Thymus (tissue), 14 donors: ENCODE data around the gene HRCT1. TPM values are rescaled to one million over a fixed set of nuclear protein-coding genes. Genes with fewer than 3 reads are reported as not detected.
A peak's percentile ranks its signal among the peaks of the same experiment; 100 is the strongest.

Source experiments
- DNase-seq, 9 donors: peaks; one replicate each; pipeline ENCODE4 v3.0.0-alpha.2; 2013; ENCODE audit warnings: low spot score in 9 of 9, low read depth in 6 of 9, missing footprints in 1 of 9
- H3K27ac ChIP-seq, 2 donors: one replicate each; pipeline ENCODE4 v1.5.1; 2013; ENCODE audit warnings: control low read depth in 1 of 2, low read depth in 1 of 2, low read length in 1 of 2, mild to moderate bottlenecking in 1 of 2, moderate library complexity in 1 of 2
- H3K27me3 ChIP-seq, 2 donors: one replicate each; pipeline ENCODE4 v1.5.1; 2013; ENCODE audit warnings: low read length in 1 of 2; ENCODE audit not compliant: control insufficient read depth in 2 of 2, insufficient read depth in 1 of 2
- H3K36me3 ChIP-seq, 2 donors: one replicate each; pipeline ENCODE4 v1.5.1; 2013; ENCODE audit warnings: low read length in 1 of 2, mild to moderate bottlenecking in 1 of 2, moderate library complexity in 1 of 2; ENCODE audit not compliant: control insufficient read depth in 2 of 2, insufficient read depth in 2 of 2
- H3K4me1 ChIP-seq, 2 donors: one replicate each; pipeline ENCODE4 v1.5.1; 2013; ENCODE audit warnings: low read length in 2 of 2; ENCODE audit not compliant: control insufficient read depth in 2 of 2, insufficient read depth in 2 of 2
- H3K4me3 ChIP-seq, 2 donors: one replicate each; pipeline ENCODE4 v1.5.1; 2013; ENCODE audit warnings: low read length in 2 of 2, control low read depth in 1 of 2, mild to moderate bottlenecking in 1 of 2
- H3K9me3 ChIP-seq, 2 donors: one replicate each; pipeline ENCODE4 v1.5.1; 2013; ENCODE audit warnings: low read length in 1 of 2, mild to moderate bottlenecking in 1 of 2; ENCODE audit not compliant: control insufficient read depth in 2 of 2, insufficient read depth in 1 of 2
- WGBS: extraction: QIAGEN DNeasy Blood & Tissue Kit; methylation state at CpG from one replicate; pipeline ENCODE4 v1.1.7; 2013; 5-methylcytosine and 5-hydroxymethylcytosine counted together
- long read RNA-seq, 10 donors: transcript quantifications; one replicate each; lab custom pipeline, GENCODE V29; 2026
- polyA plus RNA-seq: library from polyadenylated mRNA; stranded (reverse); fragments of 200-250 nt; gene quantifications from one replicate; pipeline ENCODE4 v1.2.3, GENCODE V29; 2013
- total RNA-seq: library from RNA; stranded (reverse); fragments of 120-200 nt; gene quantifications from one replicate; pipeline ENCODE4 v1.2.4, GENCODE V29; 2013
- donor health status: healthy.

Gene HRCT1
- 0.14 TPM for total RNA-seq
- polyA plus RNA-seq: 6.1 TPM
- long read RNA-seq, donor 1: 0 reads
- long read RNA-seq, donor 2: 0 reads
- long read RNA-seq, donor 3, partial matches to known transcripts: 0 of 1 reads
- long read RNA-seq, donor 3, other reads (novel, unspliced or antisense): 0 of 1 reads
- long read RNA-seq, donor 4, partial matches to known transcripts: 0 of 1 reads
- long read RNA-seq, donor 4, other reads (novel, unspliced or antisense): 0 of 1 reads
- long read RNA-seq, donor 5: 0 reads
- long read RNA-seq, donor 6: 0 reads
- long read RNA-seq, donor 7: 0 reads
- long read RNA-seq, donor 8: 0 reads
- long read RNA-seq, donor 9: 0 reads
- long read RNA-seq, donor 10: 0 reads

- Histone ChIP-seq H3K4me1 (peaks cover 7 to 70% of the 10 kb centered on the region in 2 donors), H3K4me3 (no peak within 1 kb of the TSS), H3K36me3 (no peaks in the 10 kb centered on the region), H3K27me3 (no peaks in the 10 kb centered on the region), H3K27ac (peak within 1 kb of the TSS in 1 of 2 donors; percentile 64), H3K9me3 (no peaks in the 10 kb centered on the region)
- DNase-seq: no peak
- WGBS: 94% methylated on average over 30 of the region's 30 CpGs
Observed at GRCh38 chr9:35905912-35906679, at the start of gene HRCT1. Gene HRCT1, plus strand, starts transcription at chr9:35906202. Its CDS starts 86 bp downstream, at chr9:35906288.

- 86% methylated on average over 3 of the region's 3 CpGs for WGBS
- peaks cover 0 to 12% of the 10 kb centered on the region in 2 donors for H3K27me3 ChIP-seq
Observed at GRCh38 chr9:35856206-35856605, 49.8 kb upstream of the HRCT1 start.

GRCh38 chr9:35856882-35857281 is 49.1 kb upstream of the HRCT1 start:
- no peak overlapping the region for H3K27ac ChIP-seq
- H3K36me3 ChIP-seq: no peaks in the 10 kb centered on the region
- H3K4me3 ChIP-seq: no peak overlapping the region
- 96% methylated on average over 5 of the region's 5 CpGs for WGBS
- no peaks in the 10 kb centered on the region for H3K4me1 ChIP-seq
- no peaks in the 10 kb centered on the region for H3K9me3 ChIP-seq
- DNase-seq: no peak
- H3K27me3 ChIP-seq: peaks cover 0 to 17% of the 10 kb centered on the region in 2 donors

More at GRCh38 chr9:35856206-35856605, 49.8 kb upstream of the HRCT1 start:
- Histone ChIP-seq H3K9me3 (no peaks in the 10 kb centered on the region), H3K36me3 (no peaks in the 10 kb centered on the region), H3K27ac (no peak overlapping the region), H3K4me3 (no peak overlapping the region), H3K4me1 (no peaks in the 10 kb centered on the region)
- DNase-seq: no peak

- H3K4me3 ChIP-seq: no peak overlapping the region
- H3K4me1 ChIP-seq: no peaks in the 10 kb centered on the region
- DNase-seq: no peak
- 94% methylated on average over 5 of the region's 5 CpGs for WGBS
- no peaks in the 10 kb centered on the region for H3K9me3 ChIP-seq
- no peak overlapping the region for H3K27ac ChIP-seq
- H3K36me3 ChIP-seq: no peaks in the 10 kb centered on the region
- peaks cover 0 to 17% of the 10 kb centered on the region in 2 donors for H3K27me3 ChIP-seq
Observed at GRCh38 chr9:35858458-35858857, 47.5 kb upstream of the HRCT1 start.

GRCh38 chr9:35859310-35859989 is 46.6 kb upstream of the HRCT1 start:
- Histone ChIP-seq H3K9me3 (no peaks in the 10 kb centered on the region), H3K4me1 (no peaks in the 10 kb centered on the region), H3K36me3 (no peaks in the 10 kb centered on the region), H3K27me3 (peaks cover 0 to 20% of the 10 kb centered on the region in 2 donors), H3K4me3 (no peak overlapping the region), H3K27ac (no peak overlapping the region)
- DNase-seq: no peak
- WGBS: 71% methylated on average over 16 of the region's 16 CpGs

GRCh38 chr9:35859990-35860339 is 46.0 kb upstream of the HRCT1 start:
- Histone ChIP-seq H3K36me3 (no peaks in the 10 kb centered on the region), H3K4me3 (no peak overlapping the region), H3K27me3 (peaks cover 0 to 23% of the 10 kb centered on the region in 2 donors), H3K4me1 (no peaks in the 10 kb centered on the region), H3K27ac (no peak overlapping the region), H3K9me3 (no peaks in the 10 kb centered on the region)
- DNase-seq: no peak
- WGBS: 74% methylated on average over 3 of the region's 3 CpGs

GRCh38 chr9:35861161-35861897 is 44.7 kb upstream of the HRCT1 start:
- no peaks in the 10 kb centered on the region for H3K4me1 ChIP-seq
- 84% methylated on average over 12 of the region's 12 CpGs for WGBS
- H3K27me3 ChIP-seq: peaks cover 0 to 23% of the 10 kb centered on the region in 2 donors
- no peaks in the 10 kb centered on the region for H3K36me3 ChIP-seq
- DNase-seq: no peak
- no peak overlapping the region for H3K4me3 ChIP-seq
- no peaks in the 10 kb centered on the region for H3K9me3 ChIP-seq
- H3K27ac ChIP-seq: no peak overlapping the region

GRCh38 chr9:35862328-35862727 is 43.7 kb upstream of the HRCT1 start:
- Histone ChIP-seq H3K27me3 (peaks cover 0 to 23% of the 10 kb centered on the region in 2 donors), H3K9me3 (no peaks in the 10 kb centered on the region), H3K36me3 (no peaks in the 10 kb centered on the region), H3K4me1 (no peaks in the 10 kb centered on the region), H3K4me3 (no peak overlapping the region), H3K27ac (no peak overlapping the region)
- DNase-seq: no peak
- 96% methylated on average over 4 of the region's 4 CpGs for WGBS
